K562 (cell line): ENCODE results near the gene TMA7B. TPM values are rescaled to one million over a fixed set of nuclear protein-coding genes. Genes with fewer than 3 reads are reported as not detected.
A peak's percentile ranks its signal among the peaks of the same experiment; 100 is the strongest.

Source experiments
- ELF2 ChIP-seq: fragments of 250-450 bp; sonication (Bioruptor Pico); IDR thresholded peaks from 2 replicates; pipeline ENCODE4 v1.5.0; 2021; ENCODE audit warnings: mild to moderate bottlenecking
- ETV1 ChIP-seq: fragments of 450-650 bp; conservative IDR thresholded peaks from 2 replicates; pipeline ENCODE4 v1.6.1; 2016; ENCODE audit warnings: missing genetic modification characterization, control low read depth, low read depth, missing compliant biosample characterization
- HDAC1 ChIP-seq, 2 experiments: fragments of 450-650 bp; IDR thresholded peaks; 2 replicates each; pipeline ENCODE4 v1.6.1; 2016 to 2017; ENCODE audit warnings: inconsistent platforms in 1 of 2, mild to moderate bottlenecking in 1 of 2, moderate library complexity in 1 of 2
- HNRNPUL1 ChIP-seq: fragments of 200-400 bp; formaldehyde crosslinking; IDR thresholded peaks from 2 replicates; pipeline ENCODE4 v1.6.1; 2017; ENCODE audit warnings: low read length
- NEUROD1 ChIP-seq: fragments of 150-350 bp; IDR thresholded peaks from 2 replicates; pipeline ENCODE4 v1.6.1; 2014; ENCODE audit warnings: borderline replicate concordance, low read length, low read depth; ENCODE audit not compliant: partially characterized antibody
- NR2C1 ChIP-seq, 2 experiments: fragments of 450-650 bp; IDR thresholded peaks; 2 replicates each; pipeline ENCODE4 v1.6.1; 2017; ENCODE audit warnings: mild to moderate bottlenecking in 2 of 2, antibody characterized with exemption in 1 of 2, inconsistent platforms in 1 of 2, missing compliant biosample characterization in 1 of 2, missing genetic modification characterization in 1 of 2
- NR2C2 ChIP-seq, 2 experiments: fragments of 200-800 bp in 1 of 2; sonication (Bioruptor generic) in 1 of 2; sonication (generic) in 1 of 2; formaldehyde crosslinking in 1 of 2; IDR thresholded peaks; 2 replicates each; pipeline versions ENCODE4 v1.6.1 to v1.8.0; 2016 to 2022; ENCODE audit warnings: mild to moderate bottlenecking in 1 of 2, missing compliant biosample characterization in 1 of 2, missing genetic modification characterization in 1 of 2, missing genetic modification reagents in 1 of 2
- PRDM10 ChIP-seq: fragments of 450-650 bp; IDR thresholded peaks from 2 replicates; pipeline ENCODE4 v1.6.1; 2018; ENCODE audit not compliant: partially characterized antibody
- SIRT6 ChIP-seq: IDR thresholded peaks from one replicate; pipeline ENCODE4 v1.6.1; 2012; ENCODE audit warnings: low read depth, mild to moderate bottlenecking, control low read depth, inconsistent platforms, low read length, moderate library complexity
- SIX5 ChIP-seq, 2 experiments: IDR thresholded peaks; 2 replicates each; pipeline ENCODE4 v1.6.1; 2011; ENCODE audit warnings: low read length in 2 of 2, borderline replicate concordance in 1 of 2, low read depth in 1 of 2, mild to moderate bottlenecking in 1 of 2, moderate library complexity in 1 of 2; ENCODE audit not compliant: insufficient read depth in 1 of 2
- STAG1 ChIP-seq: sonication (generic); formaldehyde crosslinking; IDR thresholded peaks from 2 replicates; pipeline ENCODE4 v1.5.0; 2020; ENCODE audit warnings: missing genetic modification reagents, borderline replicate concordance
- WHSC1 ChIP-seq: IDR thresholded peaks from one replicate; pipeline ENCODE4 v1.6.1; 2012; ENCODE audit warnings: low read length, control low read depth, inconsistent platforms
- ZNF551 ChIP-seq: fragments of 250-450 bp; sonication (Bioruptor Pico); IDR thresholded peaks from 2 replicates; pipeline ENCODE4 v1.5.0; 2021; ENCODE audit warnings: mild to moderate bottlenecking, moderate library complexity
- ZNF764 ChIP-seq: fragments of 250-450 bp; sonication (Bioruptor Pico); IDR thresholded peaks from 2 replicates; pipeline ENCODE4 v1.4.0; 2020; ENCODE audit warnings: low read depth, mild to moderate bottlenecking, moderate library complexity
- polyA plus RNA-seq, 8 experiments: library from polyadenylated mRNA; depleted of rRNA in 4 of 8; stranded (reverse) in 5 of 8; unstranded in 3 of 8; fragments of >200 nt; fragmentation: Nextera tagmentation in 2 of 8; fragmentation: Illumina TruSeq in 1 of 8; extraction: Ambion mirVana in 2 of 8; extraction: Trizol in 1 of 8; gene quantifications; 2 replicates each; pipeline versions ENCODE4 v1.2.1 to v1.2.3, GENCODE V29; 2011 to 2014; ENCODE audit warnings: inconsistent platforms in 1 of 8, missing spikeins in 1 of 8
- total RNA-seq, 7 experiments: library from RNA; depleted of rRNA in 6 of 7; stranded (reverse); fragments of >200 nt in 6 of 7; fragmentation: Illumina TruSeq in 2 of 7; extraction: Trizol in 2 of 7; gene quantifications; 2 replicates each; pipeline versions ENCODE4 v1.2.1 to v1.2.3, GENCODE V29; 2011 to 2021; ENCODE audit warnings: low replicate concordance in 1 of 7
- TF ChIP-seq, protein P1 (sequence below), 2 experiments: IDR thresholded peaks; 2 replicates each; pipeline ENCODE4 v1.6.1; 2012; ENCODE audit warnings: improper control_type of control experiment in 2 of 2, low read depth in 2 of 2, low read length in 2 of 2, borderline replicate concordance in 1 of 2
- TF ChIP-seq, protein P2 (sequence below): fragments of 450-650 bp; IDR thresholded peaks from 2 replicates; pipeline ENCODE4 v1.6.1; 2016; ENCODE audit warnings: low read depth, mild to moderate bottlenecking, moderate library complexity
- TF ChIP-seq, protein P3 (sequence below): sonication (generic); formaldehyde crosslinking; IDR thresholded peaks from 2 replicates; pipeline ENCODE4 v1.8.0; 2022; ENCODE audit warnings: mild to moderate bottlenecking, missing genetic modification reagents
- TF ChIP-seq, protein P4 (sequence below): fragments of 450-650 bp; IDR thresholded peaks from 2 replicates; pipeline ENCODE4 v1.6.1; 2016; ENCODE audit warnings: missing biosample characterization, missing genetic modification characterization

TMA7B gene
- total and polyA plus RNA-seq, 9 of the 15 experiments (the other 6 are each of a cell fraction or from before 2014, with no cell fraction given): 5.6 to 14.2 (median 11.8) TPM

DNA sequence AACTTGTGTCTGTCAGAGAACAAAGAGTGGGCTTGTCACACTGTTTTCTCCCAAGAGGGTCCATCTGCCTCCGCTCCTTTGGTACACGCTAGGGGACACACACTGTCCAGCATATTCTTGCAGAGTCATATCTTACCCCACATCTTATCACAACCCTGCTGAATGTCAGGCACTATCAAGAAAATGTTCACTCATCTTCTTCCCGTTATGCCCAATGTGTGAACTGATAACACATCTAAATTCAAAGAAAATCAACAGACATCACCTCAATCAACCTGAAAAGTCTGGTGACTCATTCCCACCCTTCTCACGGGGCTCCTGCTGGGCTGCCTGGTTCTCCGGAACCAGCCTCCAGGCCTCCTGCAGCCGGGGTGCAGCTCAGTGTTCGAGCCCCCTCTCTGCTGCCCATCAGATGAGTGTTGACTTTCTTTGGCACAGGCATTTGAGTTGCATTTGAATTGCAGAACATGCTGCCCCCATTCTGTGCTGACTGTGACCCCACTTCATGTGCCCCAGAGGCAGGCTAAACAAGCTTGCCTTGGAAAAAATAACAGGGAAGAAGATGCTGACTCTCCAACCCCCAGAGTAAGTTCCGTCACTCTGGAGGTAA lies 40.0 kb upstream of the TMA7B start (continued):
- TF ChIP-seq NR2C2 (CRISPR knock-in tag; IDR thresholded peaks at IDR 0.05) (no peak), NR2C2 (tag; IDR thresholded peaks at IDR 0.05) (no peak), STAG1 (no peak), HDAC1 (IDR thresholded peaks at IDR 0.05) (peak in 1 of 2 experiments; percentile 84; a peak in 2 of 4 replicates), ELF2 (no peak), ZNF764 (CRISPR knock-in tag) (no peak), ZNF551 (CRISPR knock-in tag) (no peak), HNRNPUL1 (no peak), NR2C1 (IDR thresholded peaks at IDR 0.05) (no peak), NR2C1 (tag; IDR thresholded peaks at IDR 0.05) (no peak), PRDM10 (peak; percentile 30), SIRT6 (no peak), WHSC1 (no peak), ETV1 (tag) (0 out of 2 replicates have a peak, but pooled peaks have one; percentile 19), SIX5 (IDR thresholded peaks at IDR 0.05; ENCODE audit: borderline replicate concordance in 1 of 2, insufficient read depth in 1 of 2, low read depth in 1 of 2, low read length in 2 of 2) (no peak), NEUROD1 (peak; percentile 60)
- TF ChIP-seq, protein P1, sequence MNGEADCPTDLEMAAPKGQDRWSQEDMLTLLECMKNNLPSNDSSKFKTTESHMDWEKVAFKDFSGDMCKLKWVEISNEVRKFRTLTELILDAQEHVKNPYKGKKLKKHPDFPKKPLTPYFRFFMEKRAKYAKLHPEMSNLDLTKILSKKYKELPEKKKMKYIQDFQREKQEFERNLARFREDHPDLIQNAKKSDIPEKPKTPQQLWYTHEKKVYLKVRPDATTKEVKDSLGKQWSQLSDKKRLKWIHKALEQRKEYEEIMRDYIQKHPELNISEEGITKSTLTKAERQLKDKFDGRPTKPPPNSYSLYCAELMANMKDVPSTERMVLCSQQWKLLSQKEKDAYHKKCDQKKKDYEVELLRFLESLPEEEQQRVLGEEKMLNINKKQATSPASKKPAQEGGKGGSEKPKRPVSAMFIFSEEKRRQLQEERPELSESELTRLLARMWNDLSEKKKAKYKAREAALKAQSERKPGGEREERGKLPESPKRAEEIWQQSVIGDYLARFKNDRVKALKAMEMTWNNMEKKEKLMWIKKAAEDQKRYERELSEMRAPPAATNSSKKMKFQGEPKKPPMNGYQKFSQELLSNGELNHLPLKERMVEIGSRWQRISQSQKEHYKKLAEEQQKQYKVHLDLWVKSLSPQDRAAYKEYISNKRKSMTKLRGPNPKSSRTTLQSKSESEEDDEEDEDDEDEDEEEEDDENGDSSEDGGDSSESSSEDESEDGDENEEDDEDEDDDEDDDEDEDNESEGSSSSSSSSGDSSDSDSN (IDR thresholded peaks at IDR 0.05; ENCODE audit: borderline replicate concordance in 1 of 2, low read depth in 2 of 2, low read length in 2 of 2): no peak
- TF ChIP-seq, protein P2, sequence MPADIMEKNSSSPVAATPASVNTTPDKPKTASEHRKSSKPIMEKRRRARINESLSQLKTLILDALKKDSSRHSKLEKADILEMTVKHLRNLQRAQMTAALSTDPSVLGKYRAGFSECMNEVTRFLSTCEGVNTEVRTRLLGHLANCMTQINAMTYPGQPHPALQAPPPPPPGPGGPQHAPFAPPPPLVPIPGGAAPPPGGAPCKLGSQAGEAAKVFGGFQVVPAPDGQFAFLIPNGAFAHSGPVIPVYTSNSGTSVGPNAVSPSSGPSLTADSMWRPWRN: no peak
- TF ChIP-seq, protein P3, sequence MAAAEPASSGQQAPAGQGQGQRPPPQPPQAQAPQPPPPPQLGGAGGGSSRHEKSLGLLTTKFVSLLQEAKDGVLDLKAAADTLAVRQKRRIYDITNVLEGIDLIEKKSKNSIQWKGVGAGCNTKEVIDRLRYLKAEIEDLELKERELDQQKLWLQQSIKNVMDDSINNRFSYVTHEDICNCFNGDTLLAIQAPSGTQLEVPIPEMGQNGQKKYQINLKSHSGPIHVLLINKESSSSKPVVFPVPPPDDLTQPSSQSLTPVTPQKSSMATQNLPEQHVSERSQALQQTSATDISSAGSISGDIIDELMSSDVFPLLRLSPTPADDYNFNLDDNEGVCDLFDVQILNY (CRISPR knock-in tag): no peak
- TF ChIP-seq, protein P4, sequence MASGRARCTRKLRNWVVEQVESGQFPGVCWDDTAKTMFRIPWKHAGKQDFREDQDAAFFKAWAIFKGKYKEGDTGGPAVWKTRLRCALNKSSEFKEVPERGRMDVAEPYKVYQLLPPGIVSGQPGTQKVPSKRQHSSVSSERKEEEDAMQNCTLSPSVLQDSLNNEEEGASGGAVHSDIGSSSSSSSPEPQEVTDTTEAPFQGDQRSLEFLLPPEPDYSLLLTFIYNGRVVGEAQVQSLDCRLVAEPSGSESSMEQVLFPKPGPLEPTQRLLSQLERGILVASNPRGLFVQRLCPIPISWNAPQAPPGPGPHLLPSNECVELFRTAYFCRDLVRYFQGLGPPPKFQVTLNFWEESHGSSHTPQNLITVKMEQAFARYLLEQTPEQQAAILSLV (tag): no peak
